ENCODE measurements around the gene NFATC1. TPM values are rescaled to one million over a fixed set of nuclear protein-coding genes. Genes with fewer than 3 reads are reported as not detected.

The NFATC1 gene
- total RNA-seq, 4 donors from 2014 or later: 5.3 to 19.1 (median 11.8) TPM

DNA sequence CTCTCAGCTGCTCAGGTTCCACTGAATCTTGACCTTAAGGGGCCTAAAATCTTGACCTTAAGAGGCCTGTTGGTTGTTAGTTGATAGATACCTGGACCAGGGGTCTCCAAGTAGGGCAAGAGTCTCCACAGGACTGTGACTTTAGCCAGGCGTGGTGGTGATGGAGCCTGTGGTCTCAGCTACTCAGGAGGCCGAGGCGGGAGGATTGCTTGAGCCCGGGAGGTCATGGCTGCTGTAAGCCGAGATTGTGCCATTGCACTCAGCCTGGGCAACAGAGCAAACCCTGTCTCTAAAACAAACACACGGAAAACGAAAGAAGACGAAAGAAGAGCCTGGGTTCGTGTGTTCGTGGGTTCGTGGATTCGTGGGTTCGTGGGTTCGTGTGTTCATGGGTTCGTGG is 163.7 kb downstream of the NFATC1 start:
- H3K27ac ChIP-seq: no peak overlapping the region
- H3K4me3 ChIP-seq: no peak overlapping the region
- TF ChIP-seq POLR2A (IDR thresholded peaks at IDR 0.05) (no peak), POLR2AphosphoS5 (IDR thresholded peaks at IDR 0.05) (no peak), EP300 (IDR thresholded peaks at IDR 0.05; ENCODE audit: low read depth) (no peak)
- TF ChIP-seq, protein P1, sequence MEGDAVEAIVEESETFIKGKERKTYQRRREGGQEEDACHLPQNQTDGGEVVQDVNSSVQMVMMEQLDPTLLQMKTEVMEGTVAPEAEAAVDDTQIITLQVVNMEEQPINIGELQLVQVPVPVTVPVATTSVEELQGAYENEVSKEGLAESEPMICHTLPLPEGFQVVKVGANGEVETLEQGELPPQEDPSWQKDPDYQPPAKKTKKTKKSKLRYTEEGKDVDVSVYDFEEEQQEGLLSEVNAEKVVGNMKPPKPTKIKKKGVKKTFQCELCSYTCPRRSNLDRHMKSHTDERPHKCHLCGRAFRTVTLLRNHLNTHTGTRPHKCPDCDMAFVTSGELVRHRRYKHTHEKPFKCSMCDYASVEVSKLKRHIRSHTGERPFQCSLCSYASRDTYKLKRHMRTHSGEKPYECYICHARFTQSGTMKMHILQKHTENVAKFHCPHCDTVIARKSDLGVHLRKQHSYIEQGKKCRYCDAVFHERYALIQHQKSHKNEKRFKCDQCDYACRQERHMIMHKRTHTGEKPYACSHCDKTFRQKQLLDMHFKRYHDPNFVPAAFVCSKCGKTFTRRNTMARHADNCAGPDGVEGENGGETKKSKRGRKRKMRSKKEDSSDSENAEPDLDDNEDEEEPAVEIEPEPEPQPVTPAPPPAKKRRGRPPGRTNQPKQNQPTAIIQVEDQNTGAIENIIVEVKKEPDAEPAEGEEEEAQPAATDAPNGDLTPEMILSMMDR (IDR thresholded peaks at IDR 0.05): no peak
- intact Hi-C loops (cut with DNase I; ENCODE audit: low total_unique reads) (no loop called here), in situ Hi-C loops (cut with MboI; ENCODE audit: low pct_ligation_motif_present in 1 of 4, low pct_unique_long_range_greater_than_20kb in 1 of 4, low sequenced_read_pairs in 3 of 4) (no loop called here)
- H3K36me3 ChIP-seq: no peaks in the 10 kb centered on the region
- H3K9me3 ChIP-seq: no peaks in the 10 kb centered on the region
- H3K4me1 ChIP-seq: no peaks in the 10 kb centered on the region
- no peak for DNase-seq
- no peaks in the 10 kb centered on the region for H3K27me3 ChIP-seq
- WGBS, 2 donors (ENCODE audit: low coverage in 1 of 2): 90 to 98% methylated on average over 13 to 15 of the region's 15 CpGs

GRCh38 chr18:79560042-79560860 is 164.5 kb downstream of the NFATC1 start:
- no peaks in the 10 kb centered on the region for H3K36me3 ChIP-seq
- 87 to 100% methylated on average over 3 to 34 of the region's 34 CpGs for WGBS, 2 donors (ENCODE audit: low coverage in 1 of 2)
- no peaks in the 10 kb centered on the region for H3K27me3 ChIP-seq
- no peaks in the 10 kb centered on the region for H3K4me1 ChIP-seq
- intact Hi-C loops (cut with DNase I; ENCODE audit: low total_unique reads) (no loop called here), in situ Hi-C loops (cut with MboI; ENCODE audit: low pct_ligation_motif_present in 1 of 4, low pct_unique_long_range_greater_than_20kb in 1 of 4, low sequenced_read_pairs in 3 of 4) (no loop called here)
- no peak overlapping the region for H3K4me3 ChIP-seq
- H3K9me3 ChIP-seq: no peaks in the 10 kb centered on the region
- no peak overlapping the region for H3K27ac ChIP-seq
- TF ChIP-seq POLR2AphosphoS5 (IDR thresholded peaks at IDR 0.05): no peak
- no peak for TF ChIP-seq EP300 (IDR thresholded peaks at IDR 0.05; ENCODE audit: low read depth)
- no peak for TF ChIP-seq POLR2A (IDR thresholded peaks at IDR 0.05)
- TF ChIP-seq, protein P1 (IDR thresholded peaks at IDR 0.05): no peak
- DNase-seq: no peak

DNA sequence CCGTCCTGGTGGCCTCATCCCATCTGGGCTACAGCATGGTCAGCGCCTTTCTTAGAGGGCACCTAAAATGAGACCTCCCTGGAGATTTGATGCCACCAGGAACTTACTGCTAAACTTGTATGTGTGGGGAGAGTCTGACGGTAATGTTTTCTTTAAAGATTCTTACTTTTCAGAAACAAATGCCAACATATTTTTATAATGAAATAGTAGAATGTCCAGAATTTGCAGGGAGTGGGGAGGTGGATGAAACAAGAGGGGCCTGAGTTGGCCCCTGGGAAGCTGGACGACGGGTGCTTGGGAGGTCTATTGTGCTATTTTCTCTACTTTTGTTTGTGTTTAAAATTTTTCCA is 165.1 kb downstream of the NFATC1 start:
- in situ Hi-C loops (cut with MboI; ENCODE audit: low pct_ligation_motif_present in 1 of 4, low pct_unique_long_range_greater_than_20kb in 1 of 4, low sequenced_read_pairs in 3 of 4): no loop called here

GRCh38 chr18:79563949-79564348 is 168.2 kb downstream of the NFATC1 start:
- intact Hi-C loops (cut with DNase I; ENCODE audit: low total_unique reads) (no loop called here), in situ Hi-C loops (cut with MboI; ENCODE audit: low pct_ligation_motif_present in 1 of 4, low pct_unique_long_range_greater_than_20kb in 1 of 4, low sequenced_read_pairs in 3 of 4) (no loop called here)
- Histone ChIP-seq H3K9me3 (no peaks in the 10 kb centered on the region), H3K4me1 (no peaks in the 10 kb centered on the region), H3K4me3 (no peak overlapping the region), H3K36me3 (no peaks in the 10 kb centered on the region), H3K27me3 (peaks cover 7% of the 10 kb centered on the region), H3K27ac (no peak overlapping the region)
- TF ChIP-seq POLR2A (IDR thresholded peaks at IDR 0.05): no peak
- no peak for DNase-seq
- 65 to 79% methylated on average over 6 of the region's 6 CpGs for WGBS, 2 donors (ENCODE audit: low coverage in 1 of 2)

More for the DNA sequence above, 165.1 kb downstream of the NFATC1 start:
- TF ChIP-seq POLR2AphosphoS5 (IDR thresholded peaks at IDR 0.05): no peak
- TF ChIP-seq, protein P1 (IDR thresholded peaks at IDR 0.05): no peak
- TF ChIP-seq EP300 (IDR thresholded peaks at IDR 0.05; ENCODE audit: low read depth): no peak
- no peak for TF ChIP-seq POLR2A (IDR thresholded peaks at IDR 0.05)
- Histone ChIP-seq H3K36me3 (no peaks in the 10 kb centered on the region), H3K27ac (no peak overlapping the region), H3K4me3 (no peak overlapping the region), H3K27me3 (no peaks in the 10 kb centered on the region), H3K9me3 (no peaks in the 10 kb centered on the region), H3K4me1 (no peaks in the 10 kb centered on the region)
- WGBS, 2 donors (ENCODE audit: low coverage in 1 of 2): 67 to 79% methylated on average over 3 to 5 of the region's 5 CpGs
- no peak for DNase-seq
- intact Hi-C loops (cut with DNase I; ENCODE audit: low total_unique reads): no loop called here

All from transverse colon (tissue), 4 donors.